Loucy (cell line): ENCODE results near the gene PCIF1.

ENCODE experiments used
- CTCF ChIP-seq: fragments of 200-600 bp; sonication (generic); conservative IDR thresholded peaks from 2 replicates; pipeline ENCODE4 v1.5.1; 2014; ENCODE audit warnings: mild to moderate bottlenecking, antibody characterized with exemption, low read length
- EZH2phosphoT487 ChIP-seq: fragments of 200-600 bp; IDR thresholded peaks from 2 replicates; pipeline ENCODE4 v1.6.1; 2018; ENCODE audit warnings: antibody characterized with exemption, mild to moderate bottlenecking, moderate library complexity, borderline replicate concordance

- no peak for TF ChIP-seq CTCF
- TF ChIP-seq EZH2phosphoT487: no peak
Observed at GRCh38 chr20:45946149-45946970, 11.9 kb downstream of the PCIF1 start.
